GM19025 (cell line): Measurements from ENCODE around the gene EPG5.
"Not testable (repeated sequence)": the region's sequence is repeated elsewhere in the genome, so short reads cannot be mapped to it uniquely, and the experiment has no call there.

Source experiments
- ATAC-seq: cut with Tn5 transposase; IDR thresholded peaks from one replicate; pipeline ENCODE4 v1.9.1; 2021; ENCODE audit warnings: mild to moderate bottlenecking, low read depth, moderate library complexity; ENCODE audit not compliant: unreplicated experiment

The EPG5 gene

GRCh38 chr18:45967007-45967706, at the start of gene EPG5:
Gene EPG5, minus strand, starts transcription at chr18:45967329. Its CDS starts 90 bp downstream, at chr18:45967239.
- peak; percentile 97 for ATAC-seq

GRCh38 chr18:46013484-46014189, 46.5 kb upstream of the EPG5 start:
- ATAC-seq = no peak

GRCh38 chr18:46010676-46011075, 43.5 kb upstream of the EPG5 start:
- no peak for ATAC-seq

- ATAC-seq = no peak
Measured at GRCh38 chr18:46010050-46010449, 42.9 kb upstream of the EPG5 start.

- no peak for ATAC-seq
Measured at GRCh38 chr18:46009125-46009840, 42.2 kb upstream of the EPG5 start.

GRCh38 chr18:46008531-46008930, 41.4 kb upstream of the EPG5 start:
- ATAC-seq = no peak

GRCh38 chr18:46007165-46007564, 40.0 kb upstream of the EPG5 start:
- ATAC-seq = no peak

GRCh38 chr18:46002934-46003333, 35.8 kb upstream of the EPG5 start:
- ATAC-seq = no peak

- ATAC-seq = no peak
Measured at GRCh38 chr18:46001892-46002291, 34.8 kb upstream of the EPG5 start.

GRCh38 chr18:46001074-46001473, 33.9 kb upstream of the EPG5 start:
- ATAC-seq = no peak

- ATAC-seq = no peak
Measured at GRCh38 chr18:45999536-45999935, 32.4 kb upstream of the EPG5 start.

GRCh38 chr18:45998244-45998643, 31.1 kb upstream of the EPG5 start:
- ATAC-seq = no peak

- no peak for ATAC-seq
Measured at GRCh38 chr18:45997700-45998151, 30.6 kb upstream of the EPG5 start.

GRCh38 chr18:45995461-45995860, 28.3 kb upstream of the EPG5 start:
- ATAC-seq = no peak

GRCh38 chr18:45993438-45993837, 26.3 kb upstream of the EPG5 start:
- ATAC-seq = no peak

GRCh38 chr18:45992527-45992926, 25.4 kb upstream of the EPG5 start:
- not testable (repeated sequence) for ATAC-seq

- ATAC-seq = no peak
Measured at GRCh38 chr18:45991788-45992187, 24.7 kb upstream of the EPG5 start.

- ATAC-seq = no peak
Measured at GRCh38 chr18:45984546-45985235, 17.6 kb upstream of the EPG5 start.

GRCh38 chr18:45981821-45982220, 14.7 kb upstream of the EPG5 start:
- no peak for ATAC-seq

GRCh38 chr18:45980229-45980628, 13.1 kb upstream of the EPG5 start:
- ATAC-seq = no peak

GRCh38 chr18:45978084-45978483, 11.0 kb upstream of the EPG5 start:
- no peak for ATAC-seq
